Natural killer cell (primary cell): ENCODE measurements around the gene LAMA5. TPM values are rescaled to one million over a fixed set of nuclear protein-coding genes. Genes with fewer than 3 reads are reported as not detected.

ENCODE experiments used
- ATAC-seq, 3 donors: fragments of 150-1000 bp in 2 of 3; fragments of 200-7000 bp in 1 of 3; cut with Tn5 transposase; 1 replicate in 1 of 3; 2 replicates in 2 of 3; pipeline ENCODE4 v1.10.0; 2021; ENCODE audit warnings: mild to moderate bottlenecking in 2 of 3, moderate library complexity in 2 of 3
- DNase-seq, 2 donors: peaks; one replicate each; pipeline versions ENCODE4 v3.0.0 to v3.0.0-alpha.2; 2013 to 2021; ENCODE audit warnings: mixed read lengths in 1 of 2
- H3K27ac ChIP-seq: one replicate; pipeline ENCODE4 v1.5.1; 2013; ENCODE audit warnings: mild to moderate bottlenecking, low read length
- H3K27me3 ChIP-seq: one replicate; pipeline ENCODE4 v1.6.1; 2013; ENCODE audit warnings: low read length; ENCODE audit not compliant: control insufficient read depth, insufficient read depth
- H3K36me3 ChIP-seq: one replicate; pipeline ENCODE4 v1.6.1; 2013; ENCODE audit warnings: low read length; ENCODE audit not compliant: control insufficient read depth, insufficient read depth
- H3K4me1 ChIP-seq: one replicate; pipeline ENCODE4 v1.6.1; 2013; ENCODE audit warnings: low read length; ENCODE audit not compliant: control insufficient read depth, insufficient read depth
- H3K4me3 ChIP-seq: one replicate; pipeline ENCODE4 v1.5.1; 2013; ENCODE audit warnings: low read length
- H3K9me3 ChIP-seq: one replicate; pipeline ENCODE4 v1.6.1; 2013; ENCODE audit warnings: low read length; ENCODE audit not compliant: control insufficient read depth, insufficient read depth
- H3K27ac Mint-ChIP-seq, 2 donors: one replicate each; pipeline ENCODE4 v1.8.0; 2022; ENCODE audit warnings: mild to moderate bottlenecking in 2 of 2, mixed read lengths in 2 of 2, moderate library complexity in 1 of 2
- H3K27me3 Mint-ChIP-seq, 2 donors: one replicate each; pipeline ENCODE4 v1.8.0; 2022; ENCODE audit warnings: low read depth in 2 of 2, mixed read lengths in 2 of 2
- H3K36me3 Mint-ChIP-seq: one replicate; pipeline ENCODE4 v1.8.0; 2022; ENCODE audit warnings: mixed read lengths
- H3K4me1 Mint-ChIP-seq, 2 donors: one replicate each; pipeline ENCODE4 v1.8.0; 2022; ENCODE audit warnings: mixed read lengths in 2 of 2
- H3K4me3 Mint-ChIP-seq: one replicate; pipeline ENCODE4 v1.8.0; 2022; ENCODE audit warnings: mild to moderate bottlenecking, moderate library complexity, mixed read lengths
- H3K9me3 Mint-ChIP-seq, 2 donors: one replicate each; pipeline ENCODE4 v1.8.0; 2022; ENCODE audit warnings: mixed read lengths in 2 of 2
- CTCF ChIP-seq: fragments of 200-600 bp; IDR thresholded peaks from one replicate; pipeline ENCODE4 v1.8.0; 2022; ENCODE audit warnings: antibody characterized with exemption
- WGBS: methylation state at CpG from one replicate; pipeline ENCODE4 v1.1.7; 2013; ENCODE audit warnings: missing lambda C conversion rate; ENCODE audit not compliant: insufficient coverage; 5-methylcytosine and 5-hydroxymethylcytosine counted together
- intact Hi-C: fragments of 100-400 bp; cut with micrococcal nuclease; formaldehyde crosslinking; loops from one replicate; pipeline ENCODE4 v1.14.2; 2022
- total RNA-seq, 4 donors: library from RNA; stranded (reverse); fragments of 120-200 nt in 1 of 4; gene quantifications; one replicate each; pipeline versions ENCODE4 v1.2.3 to v1.2.4, GENCODE V29; 2013 to 2022

The LAMA5 gene
- total RNA-seq, 3 donors from 2014 or later (not counting 1 experiment from before 2014, with no cell fraction given), result 1.0 to 4.3 (median 1.4) TPM

DNA sequence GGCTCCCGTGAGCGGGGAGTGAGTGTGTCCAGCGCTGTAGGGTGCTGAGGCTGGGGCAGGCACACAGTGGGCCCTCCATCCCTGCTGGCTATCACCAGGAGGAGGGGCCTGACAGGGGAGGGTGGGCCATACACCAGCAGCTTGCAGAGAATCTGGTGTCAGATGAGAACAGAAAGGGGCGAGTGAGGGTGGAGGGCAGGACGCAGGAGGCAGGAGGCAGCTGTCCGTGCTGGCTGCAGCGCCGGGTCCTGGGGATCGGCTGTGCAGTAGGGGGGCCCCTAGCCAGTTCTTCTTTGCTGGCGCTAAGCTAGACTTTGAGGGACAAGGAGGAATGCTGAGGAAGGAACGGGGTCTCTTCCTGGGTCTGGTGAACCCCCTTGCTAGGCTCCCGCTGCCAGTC, 41.5 kb upstream of the LAMA5 start:
- no peaks in the 10 kb centered on the region for H3K27me3 ChIP-seq
- H3K4me1 ChIP-seq, result peaks cover 39% of the 10 kb centered on the region
- ATAC-seq (no peak), DNase-seq (no peak)
- WGBS, result 97% methylated on average over 12 of the region's 12 CpGs
- Mint-ChIP-seq H3K4me1 (peaks cover 10 to 35% of the 10 kb centered on the region in 2 donors), H3K36me3 (no peaks in the 10 kb centered on the region), H3K4me3 (no peak overlapping the region), H3K27me3 (no peaks in the 10 kb centered on the region), H3K9me3 (no peaks in the 10 kb centered on the region), H3K27ac (no peak overlapping the region)
- no peak for TF ChIP-seq CTCF
- no peak overlapping the region for H3K4me3 ChIP-seq
- no peak overlapping the region for H3K27ac ChIP-seq
- H3K9me3 ChIP-seq, result no peaks in the 10 kb centered on the region
- intact Hi-C loops, result no loop called here
- H3K36me3 ChIP-seq, result no peaks in the 10 kb centered on the region

DNA sequence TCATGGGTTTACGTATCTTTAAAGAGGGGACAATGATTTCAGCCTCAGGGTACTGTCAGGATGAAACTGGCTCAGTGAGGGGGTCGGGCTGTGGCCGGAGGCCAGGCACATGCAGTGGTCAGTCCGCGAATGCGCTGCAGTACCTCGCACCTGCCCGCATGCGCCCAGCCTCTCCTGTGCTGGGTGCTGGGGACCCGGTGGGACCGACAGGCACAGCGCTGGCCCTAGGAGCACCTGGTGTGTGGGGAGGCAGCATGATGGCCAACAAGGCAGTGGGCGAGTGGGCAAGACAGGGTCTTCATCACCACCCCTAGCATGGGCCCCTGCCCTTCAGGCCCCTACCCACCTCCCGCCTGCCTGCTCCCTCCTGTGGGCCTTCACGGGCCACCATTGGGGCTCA, 40.9 kb upstream of the LAMA5 start:
- DNase-seq (no peak), ATAC-seq (no peak)
- intact Hi-C loops, result no loop called here
- Mint-ChIP-seq H3K27ac (peak overlapping the region in 1 of 2 donors; percentile 65), H3K9me3 (no peaks in the 10 kb centered on the region), H3K36me3 (no peaks in the 10 kb centered on the region), H3K4me3 (peak overlapping the region; percentile 85), H3K4me1 (peaks cover 10 to 35% of the 10 kb centered on the region in 2 donors), H3K27me3 (no peaks in the 10 kb centered on the region)
- H3K36me3 ChIP-seq, result no peaks in the 10 kb centered on the region
- H3K27ac ChIP-seq, result no peak overlapping the region
- H3K9me3 ChIP-seq, result no peaks in the 10 kb centered on the region
- no peaks in the 10 kb centered on the region for H3K27me3 ChIP-seq
- H3K4me3 ChIP-seq, result no peak overlapping the region
- H3K4me1 ChIP-seq, result peaks cover 39% of the 10 kb centered on the region
- no peak for TF ChIP-seq CTCF
- 94% methylated on average over 15 of the region's 15 CpGs for WGBS

- DNase-seq (peak; percentile 93 to 95), ATAC-seq (peak; percentile 95 to 96 (median 96))
- H3K27me3 ChIP-seq, result no peaks in the 10 kb centered on the region
- Mint-ChIP-seq H3K4me3 (peak within 1 kb of the TSS; percentile 85), H3K4me1 (peaks cover 10 to 35% of the 10 kb centered on the region in 2 donors), H3K36me3 (no peaks in the 10 kb centered on the region), H3K27me3 (no peaks in the 10 kb centered on the region), H3K27ac (peak within 1 kb of the TSS; percentile 65 to 84), H3K9me3 (no peaks in the 10 kb centered on the region)
- H3K4me3 ChIP-seq, result peak within 1 kb of the TSS; percentile 65
- no peaks in the 10 kb centered on the region for H3K36me3 ChIP-seq
- no peak for TF ChIP-seq CTCF
- WGBS, result 6% methylated on average over 73 of the region's 73 CpGs
- peak within 1 kb of the TSS; percentile 65 for H3K27ac ChIP-seq
- H3K4me1 ChIP-seq, result peaks cover 39% of the 10 kb centered on the region
- no peaks in the 10 kb centered on the region for H3K9me3 ChIP-seq
- intact Hi-C loops, result no loop called here
These were observed 40.3 kb upstream of the LAMA5 start, which contains the start of gene CABLES2 for GRCh38 chr20:62407221-62407992. TSS of gene CABLES2 (minus strand) at chr20:62407285. CDS start at chr20:62407276, 9 bp downstream.
